ENCODE data around the gene COBL.

DNA sequence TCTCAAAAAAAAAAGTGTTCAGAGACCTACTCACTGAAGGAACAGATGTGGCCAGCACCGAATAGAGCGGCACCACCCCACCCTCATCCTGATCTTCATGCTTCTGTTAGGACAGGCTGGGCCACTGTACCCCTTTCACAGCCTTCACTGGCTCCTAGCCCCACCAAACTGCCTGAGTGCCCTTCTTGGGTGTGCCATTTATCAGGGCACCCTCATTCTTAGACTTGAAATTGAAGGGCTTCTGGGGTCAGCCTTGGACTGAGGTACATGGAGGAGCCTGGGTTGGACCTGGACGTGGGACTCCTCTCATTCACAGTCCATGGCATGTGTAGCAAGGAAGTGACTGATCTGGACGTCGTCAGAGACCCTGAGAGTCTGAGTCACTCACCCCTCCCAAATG, 190.3 kb downstream of the COBL start:
- TF ChIP-seq, protein P1, sequence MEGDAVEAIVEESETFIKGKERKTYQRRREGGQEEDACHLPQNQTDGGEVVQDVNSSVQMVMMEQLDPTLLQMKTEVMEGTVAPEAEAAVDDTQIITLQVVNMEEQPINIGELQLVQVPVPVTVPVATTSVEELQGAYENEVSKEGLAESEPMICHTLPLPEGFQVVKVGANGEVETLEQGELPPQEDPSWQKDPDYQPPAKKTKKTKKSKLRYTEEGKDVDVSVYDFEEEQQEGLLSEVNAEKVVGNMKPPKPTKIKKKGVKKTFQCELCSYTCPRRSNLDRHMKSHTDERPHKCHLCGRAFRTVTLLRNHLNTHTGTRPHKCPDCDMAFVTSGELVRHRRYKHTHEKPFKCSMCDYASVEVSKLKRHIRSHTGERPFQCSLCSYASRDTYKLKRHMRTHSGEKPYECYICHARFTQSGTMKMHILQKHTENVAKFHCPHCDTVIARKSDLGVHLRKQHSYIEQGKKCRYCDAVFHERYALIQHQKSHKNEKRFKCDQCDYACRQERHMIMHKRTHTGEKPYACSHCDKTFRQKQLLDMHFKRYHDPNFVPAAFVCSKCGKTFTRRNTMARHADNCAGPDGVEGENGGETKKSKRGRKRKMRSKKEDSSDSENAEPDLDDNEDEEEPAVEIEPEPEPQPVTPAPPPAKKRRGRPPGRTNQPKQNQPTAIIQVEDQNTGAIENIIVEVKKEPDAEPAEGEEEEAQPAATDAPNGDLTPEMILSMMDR (conservative IDR thresholded peaks at IDR 0.05; ENCODE audit: low read depth, low read length), result no peak
- no peak for TF ChIP-seq EZH2 (IDR thresholded peaks at IDR 0.05; ENCODE audit: low read length, unreplicated experiment)

Measured in PC-3 (cell line).